Measurements from ENCODE around the gene ATP1A1.

Gene ATP1A1

DNA sequence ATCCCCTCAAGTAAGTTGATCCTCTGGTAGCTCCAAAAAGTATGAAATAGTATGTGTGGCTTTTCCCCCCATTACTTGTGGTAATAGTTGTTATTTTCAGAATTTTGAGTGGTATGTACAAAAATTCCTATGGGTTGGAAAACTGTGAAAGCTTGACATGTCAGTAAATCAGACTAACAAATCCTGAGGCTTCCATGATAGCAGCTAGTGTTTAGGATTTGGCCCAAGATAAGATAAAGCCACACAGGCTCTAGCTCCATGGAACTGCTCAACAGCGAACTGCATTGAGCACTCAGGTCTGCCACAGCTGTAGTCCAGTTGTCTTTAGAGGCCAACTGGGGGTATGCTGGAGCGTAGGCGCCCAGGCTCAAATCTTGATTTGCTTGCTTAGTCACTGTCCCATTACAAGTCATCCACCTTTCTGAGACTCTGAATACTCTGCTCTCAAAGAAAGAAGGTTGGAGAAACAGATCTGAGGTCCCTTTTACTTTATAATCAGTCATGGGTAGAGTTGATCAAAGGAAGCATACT is 28.7 kb downstream of the ATP1A1 start:
- DNase-seq (ENCODE audit: extremely low read depth, low read depth) = no peak
- TF ChIP-seq, protein P1, sequence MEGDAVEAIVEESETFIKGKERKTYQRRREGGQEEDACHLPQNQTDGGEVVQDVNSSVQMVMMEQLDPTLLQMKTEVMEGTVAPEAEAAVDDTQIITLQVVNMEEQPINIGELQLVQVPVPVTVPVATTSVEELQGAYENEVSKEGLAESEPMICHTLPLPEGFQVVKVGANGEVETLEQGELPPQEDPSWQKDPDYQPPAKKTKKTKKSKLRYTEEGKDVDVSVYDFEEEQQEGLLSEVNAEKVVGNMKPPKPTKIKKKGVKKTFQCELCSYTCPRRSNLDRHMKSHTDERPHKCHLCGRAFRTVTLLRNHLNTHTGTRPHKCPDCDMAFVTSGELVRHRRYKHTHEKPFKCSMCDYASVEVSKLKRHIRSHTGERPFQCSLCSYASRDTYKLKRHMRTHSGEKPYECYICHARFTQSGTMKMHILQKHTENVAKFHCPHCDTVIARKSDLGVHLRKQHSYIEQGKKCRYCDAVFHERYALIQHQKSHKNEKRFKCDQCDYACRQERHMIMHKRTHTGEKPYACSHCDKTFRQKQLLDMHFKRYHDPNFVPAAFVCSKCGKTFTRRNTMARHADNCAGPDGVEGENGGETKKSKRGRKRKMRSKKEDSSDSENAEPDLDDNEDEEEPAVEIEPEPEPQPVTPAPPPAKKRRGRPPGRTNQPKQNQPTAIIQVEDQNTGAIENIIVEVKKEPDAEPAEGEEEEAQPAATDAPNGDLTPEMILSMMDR (IDR thresholded peaks at IDR 0.05; ENCODE audit: low read depth, low read length, missing control alignments) = no peak
- H3K4me3 ChIP-seq (replicated peaks; ENCODE audit: low read depth, low read length) = no peak overlapping the region

DNA sequence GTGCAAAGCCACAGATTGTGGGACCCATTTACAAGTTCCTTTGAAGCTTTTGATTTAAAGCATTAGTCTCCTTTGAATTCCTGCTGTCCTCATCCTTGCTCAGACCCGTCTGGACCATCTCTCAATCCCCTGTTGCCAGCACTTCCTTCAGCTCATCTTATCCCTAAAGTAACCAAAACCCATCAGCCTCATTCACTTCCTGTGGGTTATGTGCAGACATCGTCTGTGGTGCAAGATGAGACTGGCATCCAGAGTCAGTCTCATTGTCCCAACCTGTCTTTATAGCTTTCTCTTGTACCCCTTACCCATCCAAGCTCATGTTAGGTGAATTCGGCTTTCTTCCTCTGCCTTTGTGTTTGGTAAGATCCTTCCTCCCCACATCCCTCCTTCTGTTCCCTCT is 29.3 kb downstream of the ATP1A1 start:
- TF ChIP-seq, protein P1 (IDR thresholded peaks at IDR 0.05; ENCODE audit: low read depth, low read length, missing control alignments) = no peak
- DNase-seq (ENCODE audit: extremely low read depth, low read depth) = no peak
- H3K4me3 ChIP-seq (replicated peaks; ENCODE audit: low read depth, low read length) = no peak overlapping the region

DNA sequence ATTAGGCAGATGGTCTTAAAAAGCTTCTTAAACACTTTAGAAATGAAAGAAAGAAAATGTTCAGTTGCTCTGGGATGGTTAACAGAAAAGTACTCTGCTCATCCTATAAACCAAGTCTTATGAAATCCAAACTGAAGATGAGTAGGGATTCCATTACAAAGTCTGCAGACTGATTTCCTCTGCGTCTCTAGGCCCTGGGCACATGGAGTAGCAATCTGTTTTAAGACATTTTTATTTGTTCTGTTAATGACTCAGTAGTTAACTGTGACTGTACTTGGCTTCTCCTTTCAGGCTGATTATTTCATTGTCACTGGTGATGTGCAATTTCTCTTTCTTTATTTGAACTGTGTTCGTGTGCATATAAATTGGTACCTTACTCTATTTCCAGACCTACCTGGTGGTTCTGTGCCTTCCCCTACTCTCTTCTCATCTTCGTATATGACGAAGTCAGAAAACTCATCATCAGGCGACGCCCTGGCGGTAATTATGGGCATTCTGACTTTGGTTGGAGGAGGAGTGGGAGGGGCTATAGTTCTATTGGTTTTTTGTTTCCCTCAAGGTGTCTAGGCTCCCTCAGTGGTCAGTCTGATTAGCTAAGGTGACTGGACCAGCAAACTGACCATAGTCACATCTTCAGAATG is 30.6 kb downstream of the ATP1A1 start:
- no peak for DNase-seq (ENCODE audit: extremely low read depth, low read depth)
- TF ChIP-seq, protein P1 (IDR thresholded peaks at IDR 0.05; ENCODE audit: low read depth, low read length, missing control alignments) = no peak
- no peak overlapping the region for H3K4me3 ChIP-seq (replicated peaks; ENCODE audit: low read depth, low read length)

DNA sequence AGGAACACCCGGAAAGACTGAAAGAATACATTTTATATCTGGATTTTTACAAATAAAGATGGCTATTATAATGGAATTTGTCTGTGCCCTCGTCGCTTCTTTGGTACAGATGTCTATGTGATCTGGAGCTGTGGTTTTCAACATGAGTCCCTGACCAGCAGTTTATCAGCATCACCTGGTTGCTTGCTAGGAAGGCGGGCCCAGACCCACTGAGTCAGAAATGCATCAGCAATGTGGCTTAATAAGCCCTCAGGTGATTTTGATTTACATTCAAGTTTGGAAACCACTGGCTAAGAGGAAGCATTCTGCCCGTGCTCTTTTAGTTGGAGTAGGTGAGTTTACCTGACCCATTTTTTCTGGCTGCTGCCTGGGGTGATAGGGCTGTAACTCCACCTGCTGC is 31.7 kb downstream of the ATP1A1 start:
- TF ChIP-seq, protein P1 (IDR thresholded peaks at IDR 0.05; ENCODE audit: low read depth, low read length, missing control alignments) = no peak
- H3K4me3 ChIP-seq (replicated peaks; ENCODE audit: low read depth, low read length) = no peak overlapping the region
- DNase-seq (ENCODE audit: extremely low read depth, low read depth) = no peak

DNA sequence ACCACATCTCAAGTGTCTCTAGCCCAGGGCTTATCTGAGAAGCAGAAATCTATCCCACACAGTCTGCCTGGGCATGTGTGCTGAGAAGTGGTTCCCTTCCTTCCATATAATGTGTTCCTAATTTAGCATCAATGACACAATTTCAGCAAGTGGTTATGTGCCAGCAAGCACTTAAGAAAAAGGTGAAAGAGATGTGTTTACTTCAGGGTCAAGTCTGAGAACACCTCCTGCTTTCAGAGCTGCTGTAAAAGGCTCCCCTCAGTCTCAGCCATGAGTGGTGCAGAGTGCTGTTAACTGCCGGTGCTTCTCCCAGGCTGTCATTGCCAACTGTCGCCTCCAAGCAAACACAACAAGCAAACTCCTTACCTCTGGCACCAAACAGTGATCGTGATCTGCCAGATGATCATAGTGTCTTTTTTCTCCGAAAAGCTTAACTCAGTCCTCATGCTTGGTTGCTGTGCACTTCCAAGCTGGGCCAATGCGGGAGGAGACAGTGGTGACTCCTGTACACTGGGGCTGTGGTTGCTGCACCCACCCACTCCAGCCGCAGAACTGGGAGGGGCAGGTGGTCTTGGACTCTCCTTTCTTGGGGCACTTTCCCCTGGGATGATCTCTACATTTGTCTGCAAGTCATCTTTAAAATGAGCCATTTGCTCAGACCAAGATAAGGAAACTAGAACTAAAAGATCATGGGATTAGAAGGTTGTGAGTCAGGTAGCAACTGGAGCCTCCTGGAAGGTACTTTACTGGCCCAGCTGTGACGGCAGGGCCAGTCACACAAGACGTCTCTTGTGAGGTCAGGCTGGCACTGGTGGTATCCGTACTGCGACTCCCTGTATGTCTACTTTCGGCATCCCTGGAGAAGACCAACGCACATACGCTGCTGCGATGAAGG is 32.4 kb downstream of the ATP1A1 start:
- no peak for DNase-seq (ENCODE audit: extremely low read depth, low read depth)
- TF ChIP-seq, protein P1 (IDR thresholded peaks at IDR 0.05; ENCODE audit: low read depth, low read length, missing control alignments) = no peak
- H3K4me3 ChIP-seq (replicated peaks; ENCODE audit: low read depth, low read length) = no peak overlapping the region

- no peak for DNase-seq (ENCODE audit: extremely low read depth, low read depth)
- TF ChIP-seq, protein P1 (IDR thresholded peaks at IDR 0.05; ENCODE audit: low read depth, low read length, missing control alignments) = no peak
- no peak overlapping the region for H3K4me3 ChIP-seq (replicated peaks; ENCODE audit: low read depth, low read length)
Observed at GRCh38 chr1:116407033-116407432, 34.0 kb downstream of the ATP1A1 start.

Data from HFF-Myc (cell line).